Breast epithelium (tissue), 4 donors: ENCODE data around the gene GRIK3. TPM values are rescaled to one million over a fixed set of nuclear protein-coding genes. Genes with fewer than 3 reads are reported as not detected.

Source experiments
- DNase-seq, 2 donors: peaks; one replicate each; pipeline ENCODE4 v3.0.0-alpha.2; 2019; ENCODE audit warnings: low spot score in 2 of 2
- H3K27ac ChIP-seq, 2 donors: fragments of 200-600 bp; sonication (generic) in 1 of 2; one replicate each; pipeline ENCODE4 v1.5.1; 2016 to 2019; ENCODE audit warnings: mild to moderate bottlenecking in 1 of 2
- H3K27me3 ChIP-seq, 2 donors: fragments of 200-600 bp; sonication (generic) in 1 of 2; one replicate each; pipeline versions ENCODE4 v1.5.1 to v1.6.0; 2017 to 2019; ENCODE audit warnings: control low read depth in 1 of 2, mild to moderate bottlenecking in 1 of 2
- H3K36me3 ChIP-seq: fragments of 200-600 bp; one replicate; pipeline ENCODE4 v1.5.1; 2019
- H3K4me1 ChIP-seq, 2 donors: fragments of 200-600 bp; sonication (generic); one replicate each; pipeline ENCODE4 v1.5.1; 2016 to 2019; ENCODE audit warnings: control low read depth in 1 of 2
- H3K4me3 ChIP-seq, 3 donors: fragments of 200-600 bp; sonication (generic); 1 replicate in 2 of 3; 2 replicates in 1 of 3; pipeline ENCODE4 v1.5.1; 2016 to 2019; ENCODE audit warnings: mild to moderate bottlenecking in 3 of 3, moderate library complexity in 2 of 3
- H3K9me3 ChIP-seq, 2 donors: fragments of 200-600 bp; sonication (generic) in 1 of 2; one replicate each; pipeline ENCODE4 v1.5.1; 2016 to 2019; ENCODE audit warnings: control low read depth in 1 of 2
- POLR2A ChIP-seq: fragments of 450-650 bp; IDR thresholded peaks from one replicate; pipeline ENCODE4 v1.6.1; 2016; ENCODE audit warnings: antibody characterized with exemption, mild to moderate bottlenecking, moderate library complexity
- POLR2AphosphoS5 ChIP-seq, 3 donors: sonication (generic); formaldehyde crosslinking; IDR thresholded peaks; one replicate each; pipeline ENCODE4 v1.6.1; 2017; ENCODE audit warnings: antibody characterized with exemption in 3 of 3
- intact Hi-C: fragments of 100-400 bp; cut with DNase I; formaldehyde crosslinking; loops from one replicate; pipeline ENCODE4 v1.15.1; 2023; ENCODE audit warnings: low total_unique reads
- total RNA-seq, 3 donors: library from RNA; depleted of rRNA; stranded (reverse); fragments of >200 nt; gene quantifications; one replicate each; pipeline ENCODE4 v1.1.0, GENCODE V29; 2016
- TF ChIP-seq, protein P1 (sequence below), 3 donors: fragments of 450-650 bp; IDR thresholded peaks; one replicate each; pipeline ENCODE4 v1.5.1; 2016 to 2017; ENCODE audit warnings: antibody characterized with exemption in 3 of 3, mild to moderate bottlenecking in 3 of 3, moderate library complexity in 3 of 3

GRIK3 gene
- total RNA-seq, 3 donors from 2014 or later, result under 0.01 to 10.0 (median 4.6) TPM

DNA sequence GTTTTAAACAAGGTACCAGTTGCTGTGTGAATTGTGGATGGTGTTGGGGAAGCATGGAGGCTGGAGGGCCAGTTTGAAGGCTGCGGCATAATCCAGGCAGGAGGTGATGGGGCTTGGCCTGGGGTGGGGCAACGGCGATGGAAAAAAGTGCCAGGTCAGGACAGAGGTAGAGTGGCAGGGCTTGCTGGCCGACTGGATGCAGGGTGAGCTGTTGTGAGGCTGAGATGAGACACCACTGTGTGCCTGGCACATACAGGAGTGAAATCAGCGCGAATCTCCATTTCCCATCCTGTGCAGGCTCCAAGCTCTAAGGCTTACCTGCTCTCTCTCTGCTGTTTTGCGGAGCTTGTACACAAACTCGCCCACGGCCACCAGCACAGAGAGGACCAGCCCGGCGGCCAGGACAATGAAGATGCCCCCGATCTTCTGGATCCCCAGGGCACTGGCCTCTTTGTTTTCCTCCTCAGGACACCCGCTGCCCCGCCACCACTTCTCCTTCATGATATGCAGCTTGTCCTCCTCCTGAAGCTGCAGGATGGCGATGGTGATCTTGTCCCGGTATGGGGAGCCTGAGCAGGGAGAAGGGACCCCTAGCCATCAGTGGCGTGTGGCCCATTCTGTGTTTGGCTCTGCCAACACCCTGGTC, 229.5 kb downstream of the GRIK3 start:
- Histone ChIP-seq H3K36me3 (no peaks in the 10 kb centered on the region), H3K9me3 (no peaks in the 10 kb centered on the region), H3K4me1 (no peaks in the 10 kb centered on the region), H3K27me3 (no peaks in the 10 kb centered on the region), H3K4me3 (no peak overlapping the region), H3K27ac (no peak overlapping the region)
- intact Hi-C loops, result no loop called here
- DNase-seq, result no peak
- no peak for TF ChIP-seq POLR2A
- no peak for TF ChIP-seq POLR2AphosphoS5 (IDR thresholded peaks at IDR 0.05)
- TF ChIP-seq, protein P1, sequence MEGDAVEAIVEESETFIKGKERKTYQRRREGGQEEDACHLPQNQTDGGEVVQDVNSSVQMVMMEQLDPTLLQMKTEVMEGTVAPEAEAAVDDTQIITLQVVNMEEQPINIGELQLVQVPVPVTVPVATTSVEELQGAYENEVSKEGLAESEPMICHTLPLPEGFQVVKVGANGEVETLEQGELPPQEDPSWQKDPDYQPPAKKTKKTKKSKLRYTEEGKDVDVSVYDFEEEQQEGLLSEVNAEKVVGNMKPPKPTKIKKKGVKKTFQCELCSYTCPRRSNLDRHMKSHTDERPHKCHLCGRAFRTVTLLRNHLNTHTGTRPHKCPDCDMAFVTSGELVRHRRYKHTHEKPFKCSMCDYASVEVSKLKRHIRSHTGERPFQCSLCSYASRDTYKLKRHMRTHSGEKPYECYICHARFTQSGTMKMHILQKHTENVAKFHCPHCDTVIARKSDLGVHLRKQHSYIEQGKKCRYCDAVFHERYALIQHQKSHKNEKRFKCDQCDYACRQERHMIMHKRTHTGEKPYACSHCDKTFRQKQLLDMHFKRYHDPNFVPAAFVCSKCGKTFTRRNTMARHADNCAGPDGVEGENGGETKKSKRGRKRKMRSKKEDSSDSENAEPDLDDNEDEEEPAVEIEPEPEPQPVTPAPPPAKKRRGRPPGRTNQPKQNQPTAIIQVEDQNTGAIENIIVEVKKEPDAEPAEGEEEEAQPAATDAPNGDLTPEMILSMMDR (IDR thresholded peaks at IDR 0.05), result no peak

DNA sequence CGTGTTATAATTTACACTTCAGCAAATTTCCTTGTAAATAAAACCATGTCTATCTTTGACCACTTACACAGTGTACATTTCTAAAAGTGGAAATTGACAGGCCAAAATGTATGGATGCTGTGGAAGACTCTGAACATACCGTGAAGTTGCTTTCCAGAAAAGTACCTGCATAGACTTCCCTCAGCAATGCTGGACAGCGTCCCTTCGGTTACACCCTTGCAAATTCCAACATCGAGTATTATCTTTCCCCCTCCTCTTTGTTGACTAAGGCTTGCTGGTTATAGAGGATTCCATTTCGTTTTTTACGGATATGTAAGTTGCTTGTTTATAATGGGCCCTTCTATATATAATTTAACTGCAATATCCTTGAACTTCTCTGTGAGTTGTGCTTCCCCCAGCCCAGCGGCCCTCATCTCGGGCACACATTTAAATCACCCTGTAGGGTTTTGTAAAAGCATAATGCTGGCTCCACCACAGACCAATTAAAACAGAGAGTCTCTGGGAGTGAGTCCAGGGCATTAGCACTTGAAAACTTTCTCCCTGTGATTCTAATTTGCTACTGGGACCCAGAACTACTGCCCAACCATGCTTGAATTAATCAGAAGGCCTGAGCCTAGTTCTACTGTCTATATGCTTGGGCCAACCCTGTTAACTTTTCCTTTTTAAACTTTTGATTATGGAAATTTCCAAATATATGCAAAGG, 230.3 kb downstream of the GRIK3 start:
- Histone ChIP-seq H3K9me3 (no peaks in the 10 kb centered on the region), H3K27ac (no peak overlapping the region), H3K36me3 (no peaks in the 10 kb centered on the region), H3K4me1 (no peaks in the 10 kb centered on the region), H3K27me3 (no peaks in the 10 kb centered on the region), H3K4me3 (no peak overlapping the region)
- DNase-seq, result no peak
- no peak for TF ChIP-seq POLR2A
- TF ChIP-seq, protein P1 (IDR thresholded peaks at IDR 0.05), result no peak
- TF ChIP-seq POLR2AphosphoS5 (IDR thresholded peaks at IDR 0.05), result no peak
- intact Hi-C loops, result no loop called here

DNA sequence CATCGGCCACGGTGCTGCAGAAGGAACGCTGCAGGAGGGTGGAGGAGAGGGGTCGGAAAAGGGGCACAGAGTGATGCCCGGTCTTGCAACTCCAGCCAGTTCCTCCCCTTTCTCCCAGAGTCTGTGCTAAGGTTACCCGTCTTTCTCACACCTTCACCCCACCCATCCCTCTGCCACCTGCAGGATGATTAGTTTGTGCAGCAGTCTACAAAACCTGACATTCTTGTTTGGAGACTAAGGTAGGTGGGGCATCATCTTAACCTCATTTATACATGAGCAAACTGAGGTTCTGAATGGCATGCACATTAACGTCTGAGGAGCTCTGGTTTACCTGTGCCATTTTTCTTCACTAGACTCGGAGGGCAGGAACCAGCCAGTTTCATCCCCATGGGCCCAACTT, 232.3 kb downstream of the GRIK3 start:
- H3K9me3 ChIP-seq, result no peaks in the 10 kb centered on the region
- DNase-seq, result no peak
- TF ChIP-seq POLR2AphosphoS5 (IDR thresholded peaks at IDR 0.05), result no peak
- TF ChIP-seq POLR2A, result no peak
- TF ChIP-seq, protein P1 (IDR thresholded peaks at IDR 0.05), result no peak
- no peak overlapping the region for H3K27ac ChIP-seq
- intact Hi-C loops, result no loop called here
- no peaks in the 10 kb centered on the region for H3K36me3 ChIP-seq
- no peak overlapping the region for H3K4me3 ChIP-seq
- no peaks in the 10 kb centered on the region for H3K27me3 ChIP-seq
- H3K4me1 ChIP-seq, result no peaks in the 10 kb centered on the region

DNA sequence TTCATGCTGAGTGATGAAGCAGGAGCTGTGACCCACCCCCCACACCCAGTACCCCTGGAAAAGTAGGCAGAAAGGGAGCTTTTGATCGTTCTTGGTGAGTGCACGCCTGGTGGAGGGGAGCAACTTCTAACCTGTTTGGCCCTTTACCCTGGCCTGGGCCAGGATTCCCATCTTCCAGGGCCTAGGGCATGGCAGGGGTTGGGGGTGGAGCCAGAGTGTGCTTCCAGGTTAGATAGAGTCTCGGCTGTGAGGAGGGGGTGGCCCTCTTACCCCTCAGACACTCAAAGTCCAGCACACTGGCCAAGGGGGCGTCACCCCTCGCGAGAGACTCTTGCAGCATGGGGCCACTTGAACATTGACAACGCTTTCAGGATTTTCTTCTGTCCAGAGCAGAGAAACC, 236.6 kb downstream of the GRIK3 start:
- no peak for DNase-seq
- Histone ChIP-seq H3K36me3 (no peaks in the 10 kb centered on the region), H3K4me3 (no peak overlapping the region), H3K4me1 (no peaks in the 10 kb centered on the region), H3K27ac (no peak overlapping the region), H3K27me3 (peaks cover 0 to 3% of the 10 kb centered on the region in 2 donors), H3K9me3 (no peaks in the 10 kb centered on the region)
- intact Hi-C loops, result no loop called here
- no peak for TF ChIP-seq POLR2A
- TF ChIP-seq, protein P1 (IDR thresholded peaks at IDR 0.05), result no peak
- TF ChIP-seq POLR2AphosphoS5 (IDR thresholded peaks at IDR 0.05), result no peak

DNA sequence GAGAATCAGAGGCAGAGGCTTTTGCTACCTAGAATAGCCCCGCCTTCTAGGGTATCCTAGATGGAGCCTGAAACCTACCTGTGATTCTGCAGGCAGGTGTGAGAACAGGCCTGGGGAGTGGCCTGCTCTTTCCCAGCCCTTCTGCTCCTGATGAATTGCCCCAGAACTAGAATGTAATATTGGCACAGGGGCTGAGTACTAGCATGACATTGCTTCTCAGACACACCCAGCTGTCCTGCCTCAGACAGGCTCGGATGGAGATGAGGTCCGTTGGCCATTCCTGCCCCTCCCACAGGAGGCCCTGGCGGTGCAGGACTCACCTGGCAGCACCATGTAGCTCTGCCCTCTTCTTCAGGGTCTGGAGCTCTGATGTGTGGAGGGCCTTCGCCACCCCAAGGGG, 237.6 kb downstream of the GRIK3 start:
- H3K27ac ChIP-seq, result no peak overlapping the region
- DNase-seq, result no peak
- no peaks in the 10 kb centered on the region for H3K4me1 ChIP-seq
- H3K27me3 ChIP-seq, result peaks cover 0 to 5% of the 10 kb centered on the region in 2 donors
- TF ChIP-seq POLR2AphosphoS5 (IDR thresholded peaks at IDR 0.05) (no peak), POLR2A (no peak)
- TF ChIP-seq, protein P1 (IDR thresholded peaks at IDR 0.05), result no peak
- no peaks in the 10 kb centered on the region for H3K9me3 ChIP-seq
- H3K36me3 ChIP-seq, result no peaks in the 10 kb centered on the region
- intact Hi-C loops, result no loop called here
- no peak overlapping the region for H3K4me3 ChIP-seq
